ENCODE measurements around the gene HSD17B3. TPM values are rescaled to one million over a fixed set of nuclear protein-coding genes. Genes with fewer than 3 reads are reported as not detected.

HSD17B3 gene
- 0.25 TPM in 1 of 2 replicates, not detected in the other for total RNA-seq

GRCh38 chr9:96302021-96302420, at the start of gene HSD17B3:
TSS of gene HSD17B3 (minus strand) at chr9:96302176. CDS start at chr9:96302104, 72 bp downstream.

Other genes with a start within 250 kb of the HSD17B3 start
- 24.8 and 30.9 TPM in 2 replicates for gene SLC35D2, start 81.5 kb upstream of the HSD17B3 start, total RNA-seq
- 3.9 and 17.2 TPM in 2 replicates for gene ZNF367, start 116.2 kb upstream of the HSD17B3 start, total RNA-seq
- 26.0 and 26.7 TPM in 2 replicates for gene HABP4, start 148.0 kb upstream of the HSD17B3 start, total RNA-seq